Measurements from ENCODE around the gene TENT4A.

DNA sequence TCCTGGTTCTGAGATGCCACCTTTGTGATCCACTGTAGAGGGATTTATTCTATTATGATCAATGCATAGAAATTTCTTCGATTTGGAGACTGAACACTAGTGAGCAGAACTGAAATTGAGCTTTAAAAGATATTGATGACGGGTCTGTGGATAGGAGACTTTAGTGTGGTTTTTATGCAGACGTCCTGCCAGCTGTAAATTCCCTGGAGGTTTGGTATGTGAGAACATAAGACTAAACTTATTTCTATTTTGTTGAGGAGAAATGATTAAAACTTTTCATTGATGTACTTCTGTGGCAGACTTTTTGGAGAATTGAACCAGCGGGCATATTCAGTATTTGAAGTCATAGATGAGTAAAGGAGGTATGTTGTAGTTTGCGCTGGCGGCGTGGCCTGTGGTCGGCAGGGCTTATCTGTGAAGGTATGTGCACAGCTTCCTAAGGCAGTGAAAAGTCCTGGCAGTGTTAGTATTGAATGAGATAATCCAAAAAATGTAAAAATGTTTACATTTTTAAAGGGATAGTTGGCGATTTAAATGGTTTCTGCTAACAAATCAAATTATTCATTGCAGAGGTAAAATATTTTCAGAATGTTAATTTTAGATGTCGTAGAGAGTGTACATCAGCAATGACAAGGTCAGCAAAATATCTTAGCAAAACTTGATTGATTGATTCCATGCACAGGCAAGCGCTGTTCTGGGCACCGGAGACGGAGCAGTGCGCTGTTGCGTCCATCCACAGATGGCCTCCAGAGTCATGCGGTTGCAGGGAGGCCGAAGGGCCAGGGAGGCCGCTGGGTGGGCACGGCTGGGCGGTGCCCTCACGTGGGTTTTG is 20.4 kb downstream of the TENT4A start:
- TF ChIP-seq, protein P1, sequence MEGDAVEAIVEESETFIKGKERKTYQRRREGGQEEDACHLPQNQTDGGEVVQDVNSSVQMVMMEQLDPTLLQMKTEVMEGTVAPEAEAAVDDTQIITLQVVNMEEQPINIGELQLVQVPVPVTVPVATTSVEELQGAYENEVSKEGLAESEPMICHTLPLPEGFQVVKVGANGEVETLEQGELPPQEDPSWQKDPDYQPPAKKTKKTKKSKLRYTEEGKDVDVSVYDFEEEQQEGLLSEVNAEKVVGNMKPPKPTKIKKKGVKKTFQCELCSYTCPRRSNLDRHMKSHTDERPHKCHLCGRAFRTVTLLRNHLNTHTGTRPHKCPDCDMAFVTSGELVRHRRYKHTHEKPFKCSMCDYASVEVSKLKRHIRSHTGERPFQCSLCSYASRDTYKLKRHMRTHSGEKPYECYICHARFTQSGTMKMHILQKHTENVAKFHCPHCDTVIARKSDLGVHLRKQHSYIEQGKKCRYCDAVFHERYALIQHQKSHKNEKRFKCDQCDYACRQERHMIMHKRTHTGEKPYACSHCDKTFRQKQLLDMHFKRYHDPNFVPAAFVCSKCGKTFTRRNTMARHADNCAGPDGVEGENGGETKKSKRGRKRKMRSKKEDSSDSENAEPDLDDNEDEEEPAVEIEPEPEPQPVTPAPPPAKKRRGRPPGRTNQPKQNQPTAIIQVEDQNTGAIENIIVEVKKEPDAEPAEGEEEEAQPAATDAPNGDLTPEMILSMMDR (IDR thresholded peaks at IDR 0.05; ENCODE audit: low read depth, low read length): no peak
- no peak for TF ChIP-seq EZH2phosphoT487 (IDR thresholded peaks at IDR 0.05; ENCODE audit: low read depth)
